PFSK-1 (cell line): ENCODE results near the gene OPTC.

Experiments
- FOXP2 ChIP-seq: optimal IDR thresholded peaks from 2 replicates; pipeline ENCODE3; 2011; ENCODE audit warnings: borderline replicate concordance, control low read depth, inconsistent platforms; ENCODE audit not compliant: insufficient read depth; ENCODE audit errors: extremely low read length, extremely low read depth
- POLR2AphosphoS5 ChIP-seq: IDR thresholded peaks from 2 replicates; pipeline ENCODE4 v1.6.1; 2012; ENCODE audit warnings: low read depth, mild to moderate bottlenecking, control low read depth, low read length, moderate library complexity
- REST ChIP-seq, 2 experiments: IDR thresholded peaks; 2 replicates each; pipeline versions ENCODE4 v1.6.1 to v1.8.0; 2011 to 2012; ENCODE audit warnings: low read depth in 2 of 2, low read length in 2 of 2, control low read depth in 1 of 2, inconsistent platforms in 1 of 2, mild to moderate bottlenecking in 1 of 2, moderate library complexity in 1 of 2; ENCODE audit not compliant: insufficient read depth in 1 of 2
- SIN3A ChIP-seq: IDR thresholded peaks from 2 replicates; pipeline ENCODE4 v1.6.1; 2012; ENCODE audit warnings: mild to moderate bottlenecking, low read length, moderate library complexity, borderline replicate concordance; ENCODE audit not compliant: insufficient read depth
- TAF1 ChIP-seq: IDR thresholded peaks from 2 replicates; pipeline ENCODE4 v1.6.1; 2012; ENCODE audit warnings: low read length, control low read depth, borderline replicate concordance; ENCODE audit not compliant: insufficient read depth

Gene OPTC

DNA sequence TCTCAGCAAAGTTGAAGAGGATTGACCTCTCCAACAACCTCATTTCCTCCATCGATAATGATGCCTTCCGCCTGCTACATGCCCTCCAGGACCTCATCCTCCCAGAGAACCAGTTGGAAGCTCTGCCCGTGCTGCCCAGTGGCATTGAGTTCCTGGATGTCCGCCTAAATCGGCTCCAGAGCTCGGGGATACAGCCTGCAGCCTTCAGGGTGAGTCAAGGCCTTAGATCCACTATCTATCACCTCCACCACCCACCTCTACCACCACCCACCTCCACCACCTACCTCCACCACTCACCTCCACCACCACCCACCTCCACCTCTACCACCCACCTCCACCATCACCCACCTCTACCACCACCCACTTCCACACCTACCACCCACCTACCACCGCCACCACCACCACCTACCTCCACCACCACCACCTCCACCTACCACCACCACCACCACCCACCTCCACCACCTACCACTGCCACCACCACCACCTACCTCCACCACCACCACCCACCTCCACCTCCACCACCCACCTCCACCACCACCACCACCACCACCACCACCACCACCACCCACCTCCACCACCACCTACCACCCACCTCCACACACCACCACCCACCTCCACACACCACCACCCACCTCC lies 5.8 kb downstream of the OPTC start:
- TF ChIP-seq TAF1: no peak
- TF ChIP-seq FOXP2: no peak
- no peak for TF ChIP-seq SIN3A
- no peak for TF ChIP-seq POLR2AphosphoS5
- TF ChIP-seq REST (IDR thresholded peaks at IDR 0.05; ENCODE audit: insufficient read depth in 1 of 2, low read depth in 2 of 2, low read length in 2 of 2): no peak

GRCh38 chr1:203500279-203500678 lies 6.3 kb downstream of the OPTC start:
- TF ChIP-seq FOXP2: no peak
- no peak for TF ChIP-seq SIN3A
- no peak for TF ChIP-seq TAF1
- no peak for TF ChIP-seq POLR2AphosphoS5
- no peak for TF ChIP-seq REST (IDR thresholded peaks at IDR 0.05; ENCODE audit: insufficient read depth in 1 of 2, low read depth in 2 of 2, low read length in 2 of 2)

DNA sequence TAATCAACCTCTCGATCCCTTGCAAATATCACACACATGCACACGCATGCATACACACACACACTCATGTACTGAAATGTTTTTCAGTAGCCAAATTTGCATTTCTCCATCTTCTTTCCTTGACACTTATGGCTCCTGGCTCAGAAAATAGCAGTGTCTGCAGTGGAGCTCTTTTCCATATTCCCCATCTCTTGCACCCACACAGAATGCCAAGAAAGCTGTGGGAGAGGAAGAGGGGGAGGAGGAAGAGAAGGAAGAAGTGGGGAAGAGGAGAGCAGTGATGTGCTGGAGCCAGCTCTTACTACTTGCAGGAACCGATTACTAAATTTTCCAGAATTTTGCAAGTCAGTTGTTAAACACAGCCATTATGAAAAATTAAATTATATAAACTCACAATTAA lies 9.9 kb downstream of the OPTC start:
- TF ChIP-seq SIN3A (no peak), TAF1 (no peak), POLR2AphosphoS5 (no peak), REST (IDR thresholded peaks at IDR 0.05; ENCODE audit: insufficient read depth in 1 of 2, low read depth in 2 of 2, low read length in 2 of 2) (no peak), FOXP2 (no peak)

DNA sequence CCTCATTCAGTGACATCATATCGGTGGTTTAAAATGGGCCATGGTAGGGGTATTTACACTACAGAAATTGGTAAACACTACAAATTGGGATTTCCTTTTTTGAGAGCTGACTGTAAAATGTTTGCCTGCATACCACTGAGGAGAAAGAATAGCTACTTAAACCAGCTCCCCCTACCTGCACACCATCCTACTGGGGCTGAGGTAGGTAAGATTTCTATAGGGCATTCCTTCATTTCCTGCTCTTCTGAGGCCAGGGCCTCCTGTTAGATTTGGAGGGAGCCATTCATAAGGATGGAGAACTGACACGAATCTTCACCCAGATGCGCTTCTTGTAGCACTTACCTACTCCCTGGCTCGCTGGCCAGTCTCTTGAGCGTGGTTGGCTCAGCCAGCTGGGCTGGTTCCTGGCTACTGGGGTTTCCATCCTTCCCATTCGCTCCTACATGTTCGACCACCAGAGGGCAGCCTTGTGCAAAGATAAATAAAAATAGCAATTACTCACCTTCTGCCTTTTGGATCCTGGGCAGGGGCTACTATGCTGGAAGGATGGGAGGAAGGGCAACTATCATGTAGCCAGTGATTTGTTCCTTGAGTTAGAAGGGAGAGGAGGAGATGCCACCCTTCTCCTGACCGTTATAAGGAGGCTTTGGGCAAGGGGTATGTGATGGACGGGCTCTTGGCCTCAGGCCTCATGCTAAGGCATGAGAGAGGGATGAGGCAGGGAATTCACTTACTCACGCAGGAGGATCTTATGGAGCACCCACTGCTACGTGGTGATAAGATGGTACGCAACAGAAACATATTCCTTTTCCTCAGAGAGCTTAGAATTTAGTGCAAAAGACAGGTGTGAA lies 10.7 kb downstream of the OPTC start:
- TF ChIP-seq SIN3A (no peak), POLR2AphosphoS5 (no peak), FOXP2 (no peak), TAF1 (no peak), REST (IDR thresholded peaks at IDR 0.05; ENCODE audit: insufficient read depth in 1 of 2, low read depth in 2 of 2, low read length in 2 of 2) (no peak)
